CD4-positive, alpha-beta T cell treated with Interleukin-10 for 1 hour (primary cell): ENCODE measurements around the gene CCNY.

Experiments
- DNase-seq: peaks from one replicate; pipeline ENCODE4 v3.0.0-alpha.2; 2020

CCNY gene

DNA sequence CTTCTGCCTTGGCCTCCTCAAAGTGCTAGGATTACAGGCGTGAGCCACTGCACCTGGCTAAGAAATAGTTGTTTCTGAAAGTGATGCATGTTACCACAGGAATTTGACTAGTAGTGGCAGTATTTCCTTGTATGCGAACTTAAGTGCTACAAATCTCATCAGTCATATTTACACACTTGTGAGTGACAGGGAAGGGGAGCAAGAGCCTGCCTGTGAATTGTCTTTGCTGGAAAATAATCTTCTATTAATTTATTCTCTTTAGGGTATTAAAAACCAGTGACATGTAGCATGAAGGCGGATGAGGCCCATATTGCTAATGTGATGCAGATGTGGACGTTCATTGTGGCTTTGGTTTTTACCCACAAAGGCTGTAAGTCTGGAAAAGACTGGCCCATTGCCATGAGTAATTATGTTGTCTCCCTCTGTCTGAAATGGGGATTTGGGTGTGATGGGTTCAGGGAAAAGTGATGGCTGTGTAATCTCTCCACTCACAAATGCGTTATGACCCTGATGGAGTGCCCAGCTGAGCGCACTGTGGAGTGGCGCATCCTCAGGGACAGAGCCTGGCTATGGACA lies 97.6 kb downstream of the CCNY start:
- DNase-seq = no peak

GRCh38 chr10:35434533-35434932 lies 98.2 kb downstream of the CCNY start:
- DNase-seq = no peak

DNA sequence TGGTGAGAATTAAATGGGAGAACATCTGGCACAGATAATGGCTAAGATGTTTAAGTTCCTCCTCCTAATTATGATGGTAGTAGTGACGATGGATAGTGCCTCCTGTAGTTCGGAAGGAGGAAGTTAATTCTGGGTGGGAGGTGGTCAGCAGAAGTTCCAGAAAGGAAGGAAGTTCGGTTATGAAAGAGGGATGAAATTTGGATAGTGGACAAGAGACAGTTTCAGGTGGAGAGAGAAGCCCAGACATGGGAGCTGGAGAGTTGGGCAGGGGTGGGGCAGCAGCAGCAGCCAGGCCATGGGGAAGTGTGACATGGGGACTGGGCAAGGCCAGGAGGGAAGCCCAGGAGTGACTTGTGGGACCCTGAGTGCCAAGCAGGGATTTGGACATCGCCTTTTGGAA lies 99.5 kb downstream of the CCNY start:
- no peak for DNase-seq

- DNase-seq = no peak
Observed at GRCh38 chr10:35437829-35438228, 101.5 kb downstream of the CCNY start.

- no peak for DNase-seq
Observed at GRCh38 chr10:35438718-35439571, 102.6 kb downstream of the CCNY start.

DNA sequence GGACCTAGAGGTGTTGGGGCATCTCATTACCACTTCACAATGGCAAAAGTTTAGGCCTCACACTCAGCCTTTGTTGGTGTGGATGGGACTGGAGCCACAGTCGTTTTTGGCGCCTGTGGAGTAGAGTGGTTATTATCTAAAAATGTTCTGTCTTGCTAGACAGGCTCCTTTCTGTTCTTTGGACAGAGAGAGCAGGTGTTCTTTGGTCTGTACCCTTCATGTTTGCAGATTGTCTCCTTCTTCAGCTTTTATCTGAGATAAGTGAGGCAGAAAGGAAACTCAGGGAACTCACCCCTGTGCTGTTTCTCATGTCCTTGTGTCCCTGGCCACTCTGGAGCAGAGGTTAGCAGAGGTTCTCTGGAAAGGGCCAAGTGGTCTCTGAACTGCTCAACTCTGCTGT lies 103.7 kb downstream of the CCNY start:
- DNase-seq = no peak

DNA sequence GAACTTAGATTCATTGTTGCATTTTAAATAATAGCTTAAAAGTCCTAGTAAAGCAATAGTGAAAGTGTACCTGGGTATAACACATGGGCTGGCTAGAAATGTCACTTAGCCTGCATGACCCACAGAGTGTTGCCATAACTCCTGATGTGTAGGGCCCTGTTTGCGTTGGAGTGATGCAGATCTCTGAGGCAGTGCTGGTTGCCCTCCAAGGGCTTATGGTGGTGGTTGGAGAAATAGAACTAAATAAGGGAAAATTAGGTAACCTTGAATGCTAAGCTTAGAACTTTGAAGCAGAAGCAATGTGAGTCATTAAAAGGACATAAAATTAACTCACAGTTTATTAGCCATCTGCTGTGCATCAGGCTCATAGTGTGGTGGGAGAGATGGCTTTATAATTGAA lies 105.7 kb downstream of the CCNY start:
- no peak for DNase-seq

DNA sequence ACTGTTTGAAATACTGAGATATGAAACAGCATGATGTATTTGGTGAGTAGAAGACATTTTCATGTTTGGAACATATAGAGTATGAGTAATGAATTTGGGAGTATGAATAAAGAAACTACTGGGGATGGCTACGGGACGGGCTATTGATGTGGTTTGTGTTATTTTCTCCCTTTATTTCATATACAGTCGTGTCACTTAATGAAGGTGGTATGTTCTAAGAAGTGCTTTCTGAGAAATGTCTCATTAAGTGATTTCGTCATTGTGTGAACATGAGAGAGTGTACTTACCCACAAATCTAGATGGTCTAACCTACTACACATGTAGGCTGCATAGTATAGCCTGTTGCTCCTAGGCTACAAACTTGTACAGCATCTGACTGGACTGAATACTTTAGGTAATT lies 106.3 kb downstream of the CCNY start:
- no peak for DNase-seq

DNA sequence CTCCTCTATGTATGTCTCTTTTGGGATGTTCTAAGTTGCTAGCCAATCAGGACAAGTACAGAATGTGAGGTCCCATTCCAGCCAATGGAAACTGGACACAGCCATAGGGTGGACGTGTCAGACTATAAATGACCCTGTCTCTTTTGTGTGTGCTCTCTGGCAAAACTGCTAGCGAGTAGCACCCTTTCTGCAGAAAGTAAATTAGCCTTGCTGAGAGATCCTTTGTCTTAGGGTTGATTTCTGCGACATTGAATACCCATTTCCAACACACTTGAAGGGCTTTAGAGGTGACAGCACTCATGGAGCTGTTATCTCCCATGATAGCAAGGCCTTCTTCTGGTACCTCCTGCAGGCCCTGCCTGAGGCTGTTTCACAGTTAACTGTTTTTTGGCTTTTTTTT lies 107.5 kb downstream of the CCNY start:
- DNase-seq = no peak

DNA sequence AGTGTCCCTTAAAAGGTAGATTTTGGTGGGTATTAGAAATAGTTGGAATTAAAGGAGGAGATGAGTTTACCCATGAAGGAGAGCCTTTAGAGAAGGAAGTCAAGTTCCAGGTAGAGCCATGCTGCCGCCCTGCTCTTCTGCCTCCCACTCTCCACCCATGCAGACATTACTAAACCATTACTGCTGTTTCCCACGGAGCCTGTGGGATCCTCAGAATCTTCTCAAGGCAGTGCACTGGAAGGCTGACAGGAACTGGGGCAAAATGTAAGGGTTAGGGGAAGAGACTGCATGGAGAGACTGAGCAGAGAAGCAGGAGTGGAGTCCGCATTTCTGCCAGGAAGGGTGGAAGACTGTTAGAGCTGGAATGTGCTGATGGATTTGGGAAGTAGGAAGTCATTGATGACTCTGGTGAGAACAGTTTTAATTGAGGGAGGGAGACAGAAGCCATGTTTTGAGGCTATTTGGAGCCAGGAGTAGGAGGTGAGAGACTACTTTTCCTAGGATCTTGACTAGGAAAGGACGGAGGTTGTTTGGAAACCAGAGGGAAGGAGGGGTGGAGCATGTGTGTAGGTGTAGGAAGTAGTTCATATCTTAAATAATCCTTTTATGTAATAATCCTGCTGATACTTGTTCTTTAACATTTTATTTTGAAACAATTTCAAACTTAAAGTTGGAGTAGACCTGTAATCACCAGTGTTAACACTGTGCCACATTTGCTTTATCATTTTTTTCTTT lies 109.0 kb downstream of the CCNY start:
- no peak for DNase-seq

- no peak for DNase-seq
Observed at GRCh38 chr10:35446439-35446838, 110.1 kb downstream of the CCNY start.

DNA sequence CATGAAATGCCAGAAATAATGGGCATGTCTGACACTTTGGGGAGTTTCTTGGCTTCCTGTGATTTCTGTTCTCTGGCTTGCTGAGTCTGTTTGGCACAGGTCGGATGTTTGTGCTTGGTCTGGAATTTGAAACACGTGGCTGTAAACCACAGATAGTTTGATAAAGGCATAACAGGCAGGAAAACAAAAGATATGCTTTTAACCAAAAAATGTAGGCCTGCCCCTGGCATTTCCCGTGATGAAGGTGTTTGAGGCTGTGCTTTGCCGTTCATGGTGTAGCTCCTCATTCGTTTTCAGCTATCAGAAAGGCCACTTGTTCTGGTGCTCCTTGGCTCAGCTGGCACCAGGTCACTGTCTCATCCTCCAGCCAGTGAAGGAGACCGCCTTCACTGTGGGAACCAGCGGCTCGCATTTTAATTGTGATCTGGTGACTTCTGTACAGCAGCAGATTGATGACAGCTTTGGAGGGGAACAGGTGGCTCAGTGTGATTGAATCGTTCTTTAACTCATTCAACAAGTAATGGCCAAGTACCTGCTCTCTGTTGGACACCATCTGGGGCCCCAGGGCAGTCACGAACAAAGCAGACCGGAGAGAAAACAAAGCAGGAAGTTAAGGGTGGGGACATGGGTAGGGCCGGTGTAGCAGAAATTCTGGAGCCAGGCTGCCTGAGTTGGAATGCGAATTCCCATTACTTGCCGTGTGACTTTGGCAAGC lies 111.5 kb downstream of the CCNY start:
- peak; percentile 47 for DNase-seq

DNA sequence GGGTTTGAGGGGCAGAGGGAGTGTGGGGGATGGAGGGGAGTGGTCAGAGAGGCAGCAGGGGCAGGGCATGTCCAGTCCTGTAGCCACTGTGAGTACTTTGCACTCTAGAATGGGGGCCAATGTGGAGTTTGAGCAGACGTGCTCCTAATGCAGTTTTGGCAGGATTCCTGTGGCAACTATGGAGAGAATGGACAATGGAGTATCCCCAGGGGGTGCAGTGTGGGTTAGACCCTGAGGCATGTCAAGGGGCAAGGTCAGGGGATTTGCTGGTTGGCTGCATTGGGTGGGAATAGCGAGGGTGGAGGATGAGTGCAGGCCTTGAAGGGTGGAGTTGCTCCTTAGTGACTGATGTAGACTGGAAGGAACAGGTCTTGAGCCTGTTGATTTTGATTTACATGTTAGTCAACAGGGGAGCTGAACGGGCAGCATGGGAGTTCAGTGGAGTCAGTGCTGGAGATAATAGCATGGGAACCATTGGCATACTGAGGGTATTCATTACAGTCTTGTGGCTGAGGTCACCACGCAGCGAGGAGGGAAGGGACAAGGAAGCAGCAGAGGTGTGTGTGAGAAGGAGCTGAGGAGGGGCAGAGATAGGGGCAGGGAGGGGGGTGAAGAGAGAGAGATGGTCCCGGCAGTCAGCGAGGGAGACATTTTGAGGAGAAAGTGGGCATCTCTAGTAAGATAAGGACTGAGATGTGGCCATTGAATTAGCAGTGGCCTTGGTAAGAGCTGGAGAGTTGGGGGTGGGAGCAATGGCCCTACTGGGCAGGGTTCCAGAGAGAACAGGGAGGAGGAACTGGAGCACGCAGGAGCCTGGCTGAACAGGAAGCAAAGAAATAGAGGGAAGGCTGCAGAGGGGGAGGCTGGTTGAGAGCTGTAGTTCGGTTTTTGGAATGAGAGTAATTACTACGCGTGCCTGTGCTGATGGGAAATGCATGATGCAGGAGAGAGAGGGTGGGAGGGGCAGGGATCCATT lies 112.7 kb downstream of the CCNY start:
- no peak for DNase-seq

GRCh38 chr10:35449944-35450343 lies 113.6 kb downstream of the CCNY start:
- DNase-seq = no peak

DNA sequence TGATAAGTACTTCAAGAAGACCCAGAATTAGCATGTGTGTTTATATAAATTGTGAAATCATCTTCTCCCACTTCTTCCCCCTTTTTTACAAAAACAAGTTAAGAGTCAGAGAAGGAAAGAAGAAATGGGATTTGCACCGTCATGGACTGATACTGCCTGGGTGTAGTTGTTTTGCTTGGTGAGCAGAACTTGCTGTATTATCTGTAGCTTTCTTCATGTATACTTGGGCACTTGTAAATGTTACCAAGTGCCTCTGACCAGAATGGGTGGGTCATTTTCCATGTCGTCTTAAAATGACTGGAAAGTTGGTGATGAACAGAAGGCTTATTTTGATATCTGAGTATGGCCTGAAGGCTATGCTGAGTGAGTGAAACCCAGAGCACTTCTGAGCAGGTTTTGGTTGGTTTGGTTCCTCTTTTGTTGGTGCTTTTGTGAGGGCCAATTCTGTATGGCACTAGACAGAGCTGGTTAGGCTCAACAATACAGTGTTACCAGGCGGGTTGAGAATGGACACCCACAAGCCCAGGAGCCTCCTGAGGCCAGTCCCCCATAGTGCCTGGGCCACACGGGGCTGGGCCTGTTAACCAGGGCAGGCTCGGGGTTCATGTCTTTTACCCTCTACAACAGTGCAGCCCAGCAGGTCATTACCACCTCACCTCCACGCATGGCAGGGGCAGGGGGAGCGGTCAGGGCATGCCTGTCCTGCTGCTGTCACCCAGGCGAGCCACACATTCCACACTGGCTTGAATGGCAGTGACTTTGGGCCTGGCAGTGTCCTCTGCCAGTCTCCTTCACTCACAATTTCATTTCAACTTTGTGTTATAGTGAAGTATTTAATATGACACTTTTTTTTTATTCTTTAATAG lies 115.1 kb downstream of the CCNY start:
- DNase-seq = no peak

GRCh38 chr10:35452171-35452570 lies 115.9 kb downstream of the CCNY start:
- DNase-seq = no peak

GRCh38 chr10:35452847-35453246 lies 116.5 kb downstream of the CCNY start:
- DNase-seq = no peak

GRCh38 chr10:35453855-35454532 lies 117.7 kb downstream of the CCNY start:
- no peak for DNase-seq

- DNase-seq = no peak
Observed at GRCh38 chr10:35456153-35456720, 119.9 kb downstream of the CCNY start.

DNA sequence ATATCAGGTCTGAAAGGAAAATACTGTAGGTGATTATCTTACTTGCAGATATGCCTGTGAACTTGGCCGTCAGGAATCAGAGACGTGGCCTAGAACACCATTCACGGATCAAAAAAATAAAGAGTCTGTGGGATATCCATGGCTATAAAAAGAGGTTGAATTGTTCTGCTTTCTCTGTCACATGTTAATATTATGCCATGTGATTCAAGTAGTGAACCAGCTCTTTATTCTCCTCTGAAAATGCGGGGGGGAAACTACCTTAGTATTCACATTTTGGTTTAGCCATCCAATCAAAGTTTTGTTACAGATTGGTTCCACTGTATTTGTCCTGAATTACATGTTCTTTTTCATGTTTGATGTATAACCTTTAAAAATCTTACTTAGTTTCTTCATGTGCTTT lies 120.5 kb downstream of the CCNY start:
- DNase-seq = no peak
